ENCODE results near the gene WNT7A.
"Not testable (repeated sequence)": the region's sequence is repeated elsewhere in the genome, so short reads cannot be mapped to it uniquely, and the experiment has no call there.

The WNT7A gene

DNA sequence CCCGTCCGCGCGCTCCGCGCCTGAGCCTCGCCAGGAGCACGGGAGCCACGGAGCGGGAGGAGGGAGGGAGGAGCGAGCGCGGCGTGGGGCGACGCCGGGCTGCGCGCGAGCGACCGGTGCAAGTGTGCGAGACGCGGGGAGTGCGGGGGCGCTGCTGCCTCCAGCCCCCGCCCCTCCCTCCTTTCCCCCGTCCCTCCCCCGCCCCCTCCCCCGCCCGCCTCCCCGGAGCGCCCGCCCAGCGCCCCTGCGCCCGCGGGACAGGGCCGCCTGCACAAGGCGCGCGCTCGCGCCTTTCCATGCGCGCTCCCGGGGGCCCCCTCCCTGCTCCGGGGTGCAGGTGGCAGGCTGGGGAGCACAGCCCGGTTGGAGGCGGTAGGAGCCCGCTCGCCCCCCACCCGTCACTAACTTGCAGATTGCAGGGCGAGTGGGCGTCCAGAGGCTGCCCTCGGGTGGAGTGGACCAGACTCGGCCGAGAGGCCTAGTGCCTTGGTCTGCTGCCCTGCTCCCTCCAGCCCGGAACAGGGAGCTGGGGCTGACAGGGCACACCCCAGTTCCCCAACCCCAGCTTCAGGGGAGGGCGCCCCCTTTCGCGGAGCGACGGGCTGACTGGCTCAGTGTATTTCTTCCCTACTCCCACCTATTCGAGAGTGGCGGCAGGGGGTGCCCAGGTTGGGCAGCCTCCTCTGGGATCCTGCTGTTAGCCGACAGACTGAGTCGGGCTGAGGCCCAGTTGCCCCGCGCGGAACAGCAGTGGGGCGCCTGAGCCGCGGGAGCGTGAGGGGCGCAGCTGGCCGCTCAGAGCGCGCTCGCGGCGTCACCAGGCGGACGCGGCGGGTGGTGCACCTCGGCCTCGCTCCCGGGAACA is at the start of gene WNT7A:
Gene WNT7A (minus strand): TSS at position 126 of the 865 bp plus-strand sequence. CDS start 255 bp downstream, outside the sequence.
- DNase-seq (ENCODE audit: low read depth), result peak; percentile 66

DNA sequence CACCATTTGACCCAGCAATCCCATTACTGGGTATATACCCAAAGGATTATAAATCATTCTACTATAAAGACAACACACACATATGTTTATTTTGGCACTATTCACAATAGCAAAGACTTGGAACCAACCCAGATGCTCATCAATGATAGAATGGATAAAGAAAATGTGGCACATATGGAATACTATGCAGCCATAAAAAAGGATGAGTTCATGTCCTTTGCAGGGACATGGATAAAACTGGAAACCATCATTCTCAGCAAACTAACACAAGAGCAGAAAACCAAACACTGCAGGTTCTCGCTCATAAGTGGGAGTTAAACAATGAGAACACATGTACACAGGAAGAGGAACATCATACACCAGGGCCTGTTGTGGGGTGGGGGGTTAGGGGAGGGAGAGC is 48.9 kb upstream of the WNT7A start:
- DNase-seq (ENCODE audit: low read depth), result not testable (repeated sequence)

DNA sequence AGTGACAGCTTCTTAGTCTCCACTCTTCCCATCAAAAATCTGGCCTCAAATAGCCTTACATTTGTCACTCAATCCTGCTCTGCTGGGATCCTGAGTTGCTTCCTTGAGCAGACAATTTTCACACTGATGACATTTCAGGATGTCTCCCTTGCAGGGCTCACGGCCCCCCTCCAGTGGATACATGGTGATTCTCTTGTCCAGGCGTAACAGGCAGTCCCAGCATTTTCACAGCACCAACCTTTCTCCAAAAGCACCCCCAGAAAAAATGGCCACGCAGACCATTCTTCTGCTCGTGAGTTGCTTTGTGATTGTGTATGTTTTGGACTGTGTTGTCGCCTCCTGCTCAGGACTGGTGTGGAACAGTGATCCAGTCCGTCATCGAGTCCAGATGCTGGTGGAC is 47.4 kb upstream of the WNT7A start:
- DNase-seq (ENCODE audit: low read depth), result no peak

DNA sequence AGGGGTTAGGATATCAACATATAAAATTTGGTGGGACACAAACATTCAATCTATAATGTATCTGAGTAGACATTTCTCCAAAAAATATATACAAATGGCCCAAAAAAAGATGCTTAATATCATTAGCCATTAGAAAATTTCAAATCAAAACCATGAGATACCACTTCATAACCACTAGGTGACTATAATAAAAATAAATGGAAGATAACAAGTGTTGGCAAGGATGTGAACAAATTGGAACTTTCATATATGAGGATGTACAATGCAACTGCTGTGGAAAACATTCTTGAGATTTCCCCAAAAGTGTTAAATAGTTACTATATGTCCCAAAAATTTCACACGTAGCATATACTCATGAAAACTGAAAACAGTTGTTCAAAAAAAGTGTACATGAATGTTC is 36.5 kb upstream of the WNT7A start:
- no peak for DNase-seq (ENCODE audit: low read depth)

DNA sequence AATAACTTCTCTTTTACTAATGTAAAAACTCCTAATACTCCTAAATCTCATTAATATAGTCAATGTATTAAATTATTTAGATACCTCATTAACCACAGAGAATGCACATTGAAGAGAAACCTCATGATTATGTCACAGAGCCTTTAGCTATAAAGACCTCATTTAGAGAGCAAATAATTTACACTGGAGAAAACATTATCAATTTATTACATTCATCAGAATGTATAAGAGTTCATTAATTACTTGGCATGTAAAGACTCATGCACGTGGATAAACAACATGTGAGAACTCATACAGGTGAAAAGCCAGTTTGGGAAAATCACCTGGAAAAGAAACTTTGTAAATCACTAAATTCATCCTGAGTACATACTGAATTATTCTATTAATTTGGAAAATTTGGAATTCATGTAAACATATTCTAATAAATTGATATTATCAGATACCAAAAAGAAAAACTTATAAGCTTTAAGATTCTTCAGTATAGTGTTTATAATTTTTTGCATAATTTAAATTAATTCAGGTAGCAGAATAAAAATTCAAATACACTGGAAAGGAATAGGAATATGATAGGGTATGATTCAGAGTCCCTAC is 22.9 kb upstream of the WNT7A start:
- DNase-seq (ENCODE audit: low read depth), result no peak

DNA sequence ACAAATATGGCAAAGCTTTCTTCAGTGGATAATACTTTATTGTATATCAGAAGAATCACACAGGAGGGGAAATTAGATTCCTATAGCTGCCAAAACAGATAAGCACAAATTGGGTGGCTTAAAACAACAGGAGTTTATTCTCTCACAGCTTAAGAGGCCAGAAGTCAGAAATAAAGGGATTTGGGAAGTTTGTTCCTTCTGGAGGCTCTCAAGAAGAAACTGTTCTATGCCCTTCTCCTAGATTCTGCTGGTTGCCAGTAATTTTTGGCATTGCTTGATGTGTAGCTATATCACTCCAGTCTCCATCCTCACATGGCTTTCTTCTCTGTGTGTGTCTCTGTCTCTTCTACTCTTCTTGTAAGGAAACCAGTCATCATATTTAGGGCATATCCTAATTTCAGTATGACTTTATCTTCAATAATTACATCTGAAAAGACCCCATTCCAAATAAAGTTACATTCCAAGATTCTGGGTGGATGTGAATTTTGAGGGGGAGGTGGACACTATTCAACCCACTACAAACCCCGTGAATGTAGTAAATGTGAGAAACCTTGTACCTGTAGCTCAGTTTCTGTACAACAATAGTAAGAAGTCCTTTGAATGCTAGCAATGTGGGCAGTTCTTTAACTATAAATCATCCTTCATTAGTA is 22.2 kb upstream of the WNT7A start:
- DNase-seq (ENCODE audit: low read depth), result no peak

DNA sequence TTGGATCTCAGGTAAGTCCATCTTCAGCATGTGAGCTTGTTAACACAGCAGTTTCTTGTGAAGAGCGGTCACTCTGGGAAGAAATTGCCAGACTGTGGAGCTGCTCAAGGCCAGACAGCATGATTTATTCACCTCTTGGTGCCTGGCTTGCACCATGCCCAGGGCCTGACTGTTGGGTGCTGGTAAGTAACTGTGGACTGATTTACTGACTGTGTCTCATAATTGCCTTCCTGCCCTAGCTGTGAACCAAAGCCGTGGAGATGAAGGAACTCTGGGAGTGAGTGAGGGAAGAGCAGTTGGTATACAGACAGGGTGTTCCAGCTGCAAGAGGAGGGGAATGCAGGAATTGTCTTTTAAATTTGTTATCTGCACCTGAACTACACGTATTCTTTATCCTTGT is 18.5 kb upstream of the WNT7A start:
- no peak for DNase-seq (ENCODE audit: low read depth)

DNA sequence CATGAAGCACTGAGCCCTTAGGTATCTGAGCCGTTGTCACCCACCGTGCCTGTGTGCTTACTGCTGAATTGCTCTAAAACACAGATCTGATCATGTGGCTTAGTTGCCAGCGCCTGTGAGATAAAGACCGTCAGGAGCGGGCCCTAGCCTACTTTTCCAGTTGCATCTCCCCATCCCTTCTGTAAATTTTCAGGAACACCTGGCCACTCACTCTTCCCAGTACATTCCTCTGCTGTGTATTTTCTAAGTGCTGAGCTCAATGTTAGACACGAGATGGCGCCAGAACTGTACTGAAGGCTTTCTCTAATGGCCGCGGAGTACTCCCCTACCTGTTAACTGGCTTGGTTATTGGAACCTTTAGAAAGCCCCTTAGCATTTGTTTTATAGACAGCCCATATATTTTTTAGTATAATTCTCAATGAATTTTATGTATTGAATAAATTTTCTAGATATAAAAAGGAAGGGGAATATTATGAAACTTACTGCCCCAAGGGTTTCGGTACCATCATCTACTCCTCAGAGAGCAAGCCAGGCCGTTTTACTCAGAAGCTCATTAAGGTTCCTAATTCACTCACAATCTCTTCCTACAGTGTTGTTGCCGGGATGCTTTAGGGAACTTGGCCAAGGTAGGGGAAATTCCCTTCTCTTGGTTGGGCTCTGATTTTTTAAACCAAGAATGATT is 16.7 kb upstream of the WNT7A start:
- no peak for DNase-seq (ENCODE audit: low read depth)

DNA sequence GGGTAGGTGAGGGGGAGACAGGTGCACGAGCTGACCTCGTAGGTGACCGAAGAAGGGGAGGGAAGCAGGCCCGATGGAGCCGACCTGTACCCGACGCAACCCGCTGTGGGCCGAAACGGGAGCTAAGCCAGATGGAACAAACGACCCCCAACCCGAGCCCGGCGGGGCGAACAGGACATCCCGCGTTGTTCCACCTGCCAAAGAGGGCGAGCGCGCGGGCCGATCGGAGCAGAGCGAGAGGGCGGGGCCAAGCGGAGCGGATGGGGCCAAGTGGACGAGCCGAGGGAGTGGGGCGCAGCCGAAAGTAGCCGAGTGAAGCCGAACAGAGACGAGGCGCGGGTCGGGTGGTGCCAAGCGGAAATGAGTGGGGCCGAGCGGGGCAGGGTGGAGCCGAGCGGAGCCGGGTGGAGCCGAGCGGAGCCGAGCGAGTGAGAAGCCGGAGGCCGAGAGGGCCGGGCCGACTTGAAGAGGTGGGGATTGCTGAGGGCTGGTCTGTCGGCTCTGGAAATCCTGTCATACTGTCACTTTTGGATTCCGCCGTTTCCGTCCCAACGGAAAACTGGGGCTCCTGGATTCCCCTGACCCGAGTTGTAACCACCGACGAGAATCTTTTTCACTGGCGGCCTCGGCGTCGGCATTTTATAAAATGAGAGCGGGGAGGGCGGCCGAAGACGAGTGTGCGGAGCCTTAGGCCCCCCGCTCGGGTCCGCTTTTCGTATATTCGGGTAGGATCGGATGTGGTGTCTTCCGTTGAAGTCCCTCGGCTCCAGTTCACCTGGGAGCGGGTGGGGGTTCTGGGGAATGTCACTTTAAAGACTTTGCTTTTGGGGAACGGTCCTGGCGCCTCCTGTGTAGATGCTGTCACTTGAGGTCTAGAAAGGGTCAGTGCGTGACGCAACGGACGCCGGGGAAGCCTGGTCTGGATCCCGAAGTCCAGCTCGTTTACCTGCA is 15.6 kb upstream of the WNT7A start:
- peak; percentile 94 for DNase-seq (ENCODE audit: low read depth)

DNA sequence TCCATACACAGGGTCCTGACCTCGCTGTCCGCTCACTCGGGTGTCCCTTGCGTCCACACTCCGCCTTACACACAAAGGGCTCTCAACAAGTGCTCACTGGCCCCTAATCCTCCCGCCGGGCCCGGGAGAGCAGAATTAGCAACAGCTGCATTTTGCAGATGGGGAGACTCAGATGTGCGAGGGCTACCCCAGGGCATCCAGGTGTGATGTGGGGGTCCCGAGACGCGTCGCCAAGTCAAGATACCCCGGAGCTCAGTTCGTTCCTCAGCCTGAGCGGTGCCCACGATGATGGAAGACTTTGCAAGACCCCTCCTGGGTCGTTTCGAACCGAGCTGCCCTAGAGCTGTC is 14.9 kb upstream of the WNT7A start:
- no peak for DNase-seq (ENCODE audit: low read depth)

DNA sequence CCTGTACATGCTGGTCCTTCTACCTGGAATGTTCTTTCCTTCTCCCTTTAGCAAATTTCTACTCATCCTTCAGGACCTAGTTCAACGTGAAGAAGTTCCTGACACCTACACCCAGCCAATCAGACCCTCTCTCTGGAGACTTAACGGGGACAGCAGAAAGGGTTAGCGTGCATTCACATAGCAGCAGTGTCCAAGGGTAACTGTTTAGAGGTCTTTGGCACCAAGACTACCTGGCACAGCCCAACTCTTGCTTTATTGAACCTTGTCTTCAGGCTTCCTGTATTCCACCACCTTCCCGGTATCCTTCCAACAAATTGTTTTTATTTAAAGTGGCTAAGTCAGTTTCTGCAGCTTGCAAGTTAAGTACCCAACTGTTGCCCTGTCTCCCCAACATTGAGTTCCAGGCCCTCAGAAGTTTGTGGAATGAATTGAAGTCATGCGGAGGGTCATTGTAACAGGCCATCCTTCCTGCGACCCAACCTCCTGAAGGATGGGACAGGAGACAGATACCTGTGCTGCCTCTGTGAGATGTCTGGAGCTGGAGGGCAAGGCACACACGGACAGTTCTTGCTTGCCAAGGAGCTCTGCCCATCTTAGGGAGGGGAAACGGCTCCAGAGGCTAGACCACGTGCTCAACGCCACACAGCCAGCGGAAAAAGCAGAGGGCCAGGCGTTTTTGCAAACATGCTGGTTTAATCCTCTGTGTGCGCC is 14.4 kb upstream of the WNT7A start:
- no peak for DNase-seq (ENCODE audit: low read depth)

DNA sequence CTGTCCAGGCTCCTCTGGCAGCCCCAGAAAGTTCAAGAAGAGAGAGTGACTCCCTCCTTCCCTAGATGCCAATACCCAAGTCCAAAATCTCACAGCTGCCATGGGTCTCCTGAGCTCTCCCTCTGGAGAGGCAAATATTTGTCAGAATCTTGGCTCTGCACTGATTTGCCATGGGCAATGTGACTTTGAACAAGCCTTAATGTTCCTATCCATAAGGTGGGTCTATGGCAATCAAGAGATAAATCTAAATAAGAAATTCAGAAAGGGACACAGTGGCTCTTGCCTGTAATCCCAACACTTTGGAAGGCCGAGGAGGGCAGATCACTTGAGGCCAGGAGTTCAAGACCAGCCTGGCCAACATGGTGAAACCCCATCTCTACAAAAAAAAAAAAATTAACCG is 12.4 kb upstream of the WNT7A start:
- no peak for DNase-seq (ENCODE audit: low read depth)

DNA sequence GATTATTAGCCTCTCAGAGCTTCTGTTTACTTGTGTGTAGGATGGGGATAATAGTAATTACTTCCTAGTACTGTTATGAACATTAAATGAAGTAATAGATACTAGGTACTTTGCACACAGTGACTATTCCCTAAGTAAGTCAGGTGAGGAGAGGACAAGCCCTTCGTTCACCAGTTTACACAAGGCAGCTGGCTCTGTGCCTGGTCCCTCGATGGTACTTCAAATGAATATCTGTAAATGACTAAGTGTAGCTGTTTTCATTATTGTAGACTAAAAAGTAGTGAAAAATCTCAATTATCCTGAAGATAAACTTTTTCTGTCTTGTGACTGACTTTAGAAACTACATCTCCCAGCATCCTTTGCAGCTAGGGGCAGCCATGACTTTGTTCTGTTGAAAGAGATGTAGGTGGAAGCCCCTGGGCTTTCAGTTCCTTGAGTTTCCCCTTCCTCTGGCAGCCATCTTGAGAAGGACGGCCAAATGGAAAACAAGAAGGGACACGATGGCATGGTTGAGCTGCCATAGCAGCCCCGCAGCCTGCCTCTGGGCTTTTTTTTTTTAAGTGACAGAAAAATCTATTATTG is 11.7 kb upstream of the WNT7A start:
- no peak for DNase-seq (ENCODE audit: low read depth)

DNA sequence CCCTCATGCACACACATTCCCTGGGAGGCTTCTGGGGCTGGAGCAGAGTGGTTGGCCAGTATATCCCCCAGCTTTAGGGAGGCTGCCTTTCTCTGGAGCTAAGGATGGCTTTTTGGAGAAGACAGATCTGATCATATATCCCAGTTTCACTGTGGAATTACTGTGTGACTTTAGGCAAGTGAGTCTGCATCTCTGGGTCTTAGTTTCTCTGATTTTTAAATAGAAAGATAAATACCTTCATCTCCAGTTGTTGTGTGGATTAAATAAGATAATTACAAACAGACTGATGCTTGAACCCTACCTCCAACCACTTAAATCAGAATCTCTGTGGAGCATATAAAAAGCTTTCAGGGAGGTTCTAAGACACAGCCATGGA is 11.1 kb upstream of the WNT7A start:
- no peak for DNase-seq (ENCODE audit: low read depth)

DNA sequence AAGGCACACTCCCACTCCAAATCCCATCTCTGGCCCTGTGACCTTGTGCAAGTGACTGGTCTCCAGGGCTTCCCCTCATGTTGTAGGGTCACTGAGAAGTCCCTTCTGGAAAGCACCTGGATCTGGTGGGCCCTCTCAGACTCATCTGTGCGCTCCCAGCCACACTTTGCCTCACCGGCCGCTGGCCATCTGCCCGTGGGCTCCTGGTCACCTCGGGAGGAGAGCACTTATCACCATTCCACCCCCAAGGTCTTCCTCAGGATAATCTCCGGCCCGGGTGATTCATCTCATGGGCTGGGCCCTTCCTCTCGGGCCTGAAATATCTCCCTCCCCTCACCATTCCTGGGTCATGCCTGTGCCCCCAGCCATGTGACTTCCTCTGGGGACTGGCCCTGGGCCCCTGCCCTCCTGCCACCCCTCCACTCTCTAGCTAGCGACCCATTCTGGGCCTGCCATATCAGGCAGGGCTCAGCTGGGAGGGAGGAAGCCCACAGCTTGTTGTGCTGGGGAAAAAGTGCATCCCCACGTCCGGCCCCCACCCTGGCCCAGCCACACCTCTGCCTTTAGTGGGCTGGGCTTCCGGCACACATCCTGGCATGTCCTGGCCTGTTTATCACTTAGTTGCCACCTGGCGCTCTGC is 10.6 kb upstream of the WNT7A start:
- DNase-seq (ENCODE audit: low read depth), result no peak

DNA sequence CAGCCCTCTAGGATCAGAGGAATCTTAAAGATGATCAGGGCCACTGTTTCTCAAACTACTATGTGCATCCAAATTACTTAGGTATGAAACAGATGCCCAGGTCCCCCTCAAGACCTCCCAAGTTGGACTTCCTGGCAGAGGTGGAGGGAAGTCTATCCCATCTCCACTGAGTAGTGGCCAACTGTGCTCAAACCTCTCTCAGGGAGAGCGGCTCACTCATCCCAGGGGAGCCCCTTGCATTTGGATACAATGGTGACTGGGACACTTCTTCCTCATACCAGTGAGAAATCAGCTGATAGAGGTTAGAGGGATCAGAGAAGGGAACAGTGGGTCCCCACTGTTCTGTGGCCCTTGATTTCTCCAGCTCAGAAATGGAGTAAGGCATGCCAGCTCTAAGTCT is 8.7 kb upstream of the WNT7A start:
- no peak for DNase-seq (ENCODE audit: low read depth)

DNA sequence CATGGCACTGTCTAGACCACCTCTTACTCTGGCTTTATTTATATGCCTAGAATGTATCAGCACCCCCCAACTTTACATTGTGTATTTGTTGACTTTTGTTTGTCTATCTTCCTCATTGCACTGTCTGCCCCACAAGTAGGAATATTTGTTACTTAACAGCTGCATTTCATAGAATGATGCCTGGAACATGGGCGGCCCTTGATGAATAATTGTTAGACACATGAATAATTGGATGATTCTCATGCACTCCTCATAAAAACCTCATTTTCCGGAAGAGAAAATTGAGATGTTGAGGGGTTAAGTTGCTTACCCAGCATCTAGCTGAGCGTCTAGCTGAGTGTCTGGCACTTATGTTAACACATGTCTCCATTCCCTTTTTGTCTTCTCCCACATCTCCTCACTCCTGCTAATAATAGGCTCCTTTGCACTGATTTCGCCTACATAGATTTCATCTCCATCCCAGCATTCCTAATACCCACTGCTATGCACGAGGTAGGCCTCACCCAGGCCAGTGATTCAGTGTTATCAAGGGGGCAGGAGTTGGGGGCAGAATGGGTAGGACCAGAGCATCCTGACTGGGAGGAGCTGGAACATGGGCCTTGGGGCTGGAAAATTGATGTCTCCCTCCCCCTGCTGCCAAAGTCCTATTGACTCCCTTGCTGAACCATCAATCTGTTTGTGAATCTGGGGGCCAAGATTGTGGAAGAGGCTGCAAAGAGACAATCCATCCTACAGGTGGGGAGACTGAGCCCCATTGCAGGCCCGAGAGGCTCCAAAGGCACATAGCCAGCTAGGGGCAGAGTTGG is 7.8 kb upstream of the WNT7A start:
- no peak for DNase-seq (ENCODE audit: low read depth)

DNA sequence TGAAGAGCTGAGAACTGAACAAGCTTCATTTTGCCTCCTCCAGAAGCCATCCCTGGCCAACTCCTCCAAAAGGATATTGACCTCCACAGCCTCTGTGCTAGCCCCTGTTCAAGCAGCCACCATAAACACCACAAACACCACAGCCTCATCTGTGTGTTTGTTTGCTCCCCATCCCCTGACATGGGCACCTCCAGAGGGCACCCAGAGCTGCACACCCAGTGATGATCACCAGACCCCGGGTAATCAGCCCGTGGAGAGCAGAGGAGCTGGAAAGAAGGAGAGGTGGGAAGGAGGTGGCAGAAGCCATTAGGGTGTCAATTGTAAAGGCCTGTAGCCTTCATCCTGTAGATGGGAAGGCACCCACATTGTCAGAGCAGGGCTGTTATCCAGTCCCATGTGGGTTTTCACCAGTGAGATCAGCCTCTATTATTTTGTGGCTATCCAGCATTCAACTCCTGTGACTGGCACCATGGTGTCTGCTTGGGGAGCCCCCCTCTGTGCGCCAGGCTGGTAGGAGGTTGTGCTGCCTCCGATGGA is 6.8 kb upstream of the WNT7A start:
- no peak for DNase-seq (ENCODE audit: low read depth)

DNA sequence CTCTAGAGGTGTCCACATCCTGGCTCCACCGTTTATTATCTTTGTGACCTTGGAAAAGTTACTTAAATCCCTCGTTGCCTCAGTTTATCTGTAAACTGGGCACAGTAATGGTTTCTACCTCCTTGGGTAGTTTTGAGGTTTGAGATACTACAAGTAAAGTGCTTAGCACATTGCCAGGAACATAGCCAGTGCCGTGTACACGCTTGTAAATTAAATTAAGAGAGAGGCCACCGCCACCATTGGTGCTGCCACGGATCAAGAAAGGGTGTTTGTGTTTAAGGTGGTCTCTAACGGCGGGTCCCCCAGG is 5.8 kb upstream of the WNT7A start:
- DNase-seq (ENCODE audit: low read depth), result no peak

All from activated T-cell treated with anti-CD3 and anti-CD28 coated beads for 48 hours (primary cell).